NCI-H748 (cell line): ENCODE results near the gene MAN2A1.

Experiments
- DNase-seq: peaks from one replicate; lab custom pipeline; 2025; ENCODE audit not compliant: unreplicated experiment; lab: John Stamatoyannopoulos, UW

MAN2A1 gene

GRCh38 chr5:109704282-109704952 lies 14.7 kb downstream of the MAN2A1 start:
- no peak for DNase-seq

DNA sequence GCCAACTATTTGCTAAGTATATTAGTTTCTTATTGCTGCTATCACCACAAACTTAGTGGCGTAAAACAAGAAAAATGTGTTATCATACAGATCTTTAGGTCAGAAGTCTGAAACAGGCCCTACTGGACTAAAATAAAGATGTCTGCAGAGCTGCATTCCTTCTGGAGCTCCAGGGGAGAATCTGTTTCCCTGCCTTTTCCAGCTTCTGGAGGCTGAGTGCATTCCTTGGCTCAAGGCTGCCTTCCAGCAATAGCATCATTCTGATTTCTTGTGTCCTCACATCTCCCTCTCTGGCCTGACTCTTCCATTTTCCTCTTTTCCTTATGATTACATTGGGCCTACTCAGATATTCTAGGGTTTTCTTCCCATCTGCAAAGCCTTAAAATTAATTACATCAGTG lies 15.9 kb downstream of the MAN2A1 start:
- no peak for DNase-seq

DNA sequence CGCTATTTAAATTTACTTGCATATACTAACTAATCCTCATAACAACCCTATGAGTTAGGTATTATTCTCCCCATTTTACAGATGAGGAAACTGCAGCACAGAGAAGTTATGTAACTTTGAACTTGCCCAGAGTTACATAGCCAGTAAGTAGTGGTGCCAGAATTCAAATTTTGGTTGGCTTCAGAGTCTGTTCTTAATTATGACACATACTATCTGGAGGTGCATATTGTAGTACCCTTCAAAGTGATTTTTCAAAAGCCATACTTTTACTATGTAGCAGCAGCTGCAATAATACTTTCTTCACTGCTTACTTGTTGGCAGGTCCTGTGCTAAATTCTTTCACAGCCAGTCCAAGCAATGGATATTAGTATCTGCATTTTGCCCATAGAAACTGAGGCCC lies 16.4 kb downstream of the MAN2A1 start:
- no peak for DNase-seq

GRCh38 chr5:109707531-109707930 lies 17.8 kb downstream of the MAN2A1 start:
- no peak for DNase-seq

- no peak for DNase-seq
These were observed 19.1 kb downstream of the MAN2A1 start for GRCh38 chr5:109708813-109709212.

DNA sequence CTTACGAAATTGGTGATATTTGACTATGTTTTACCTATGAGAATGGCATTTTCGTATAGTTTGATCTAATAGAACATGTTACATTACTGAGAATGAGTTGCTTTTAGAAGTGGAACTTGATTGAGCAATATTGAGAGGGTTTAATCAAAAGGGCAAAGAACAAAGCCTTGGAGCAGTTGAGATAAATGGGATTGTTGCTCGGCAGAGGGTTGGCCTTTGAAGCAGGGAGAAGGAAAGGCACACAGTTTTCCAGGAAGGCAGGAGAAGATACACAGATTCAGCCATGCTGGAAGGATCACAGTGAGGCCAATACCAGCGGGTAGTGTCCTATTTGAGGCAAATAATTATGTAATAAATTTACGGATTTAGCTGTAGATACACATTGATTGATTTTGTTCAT lies 19.5 kb downstream of the MAN2A1 start:
- DNase-seq, result no peak

DNA sequence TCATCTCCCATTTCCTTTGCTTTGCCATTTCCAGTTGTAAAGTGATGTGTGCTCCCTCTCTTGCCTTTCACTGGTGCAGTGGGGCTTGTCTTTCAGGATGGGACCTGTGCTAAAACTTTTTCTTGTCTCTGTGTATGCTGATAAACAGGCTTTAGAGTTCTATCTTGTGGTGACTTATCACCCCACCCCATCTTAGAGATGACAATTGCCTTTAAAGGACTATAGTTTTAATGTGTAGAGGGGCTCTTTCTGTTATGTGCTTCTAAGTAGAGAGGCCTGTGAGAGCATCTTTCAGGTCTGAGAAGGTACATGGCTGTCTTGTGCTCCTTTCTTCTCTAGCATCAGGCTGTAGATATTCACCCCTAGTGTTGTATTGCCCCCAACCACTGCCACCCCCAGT lies 21.9 kb downstream of the MAN2A1 start:
- no peak for DNase-seq

- DNase-seq, result no peak
These were observed 23.7 kb downstream of the MAN2A1 start for GRCh38 chr5:109713453-109713852.

- DNase-seq, result no peak
These were observed 24.9 kb downstream of the MAN2A1 start for GRCh38 chr5:109714592-109714991.

DNA sequence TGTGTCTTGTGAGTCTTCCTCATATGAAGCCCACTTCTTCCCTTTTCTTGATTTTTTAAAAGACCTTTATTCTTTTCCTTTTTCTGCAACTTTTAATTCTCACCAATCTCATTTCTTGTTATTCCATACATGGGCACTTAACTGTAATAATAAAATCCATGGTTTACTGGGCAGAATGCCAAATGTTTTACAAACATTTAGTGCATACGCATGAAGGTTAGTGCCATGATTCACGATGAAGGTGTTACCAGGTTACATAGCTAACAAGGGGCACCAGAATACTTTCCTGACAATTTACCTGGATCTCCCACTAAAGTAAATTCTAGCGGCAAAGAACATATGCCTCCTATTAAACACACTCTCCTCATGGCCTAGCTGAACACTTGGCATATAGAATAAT lies 28.5 kb downstream of the MAN2A1 start:
- DNase-seq, result peak; percentile 23

GRCh38 chr5:109718632-109719031 lies 28.9 kb downstream of the MAN2A1 start:
- DNase-seq, result no peak

DNA sequence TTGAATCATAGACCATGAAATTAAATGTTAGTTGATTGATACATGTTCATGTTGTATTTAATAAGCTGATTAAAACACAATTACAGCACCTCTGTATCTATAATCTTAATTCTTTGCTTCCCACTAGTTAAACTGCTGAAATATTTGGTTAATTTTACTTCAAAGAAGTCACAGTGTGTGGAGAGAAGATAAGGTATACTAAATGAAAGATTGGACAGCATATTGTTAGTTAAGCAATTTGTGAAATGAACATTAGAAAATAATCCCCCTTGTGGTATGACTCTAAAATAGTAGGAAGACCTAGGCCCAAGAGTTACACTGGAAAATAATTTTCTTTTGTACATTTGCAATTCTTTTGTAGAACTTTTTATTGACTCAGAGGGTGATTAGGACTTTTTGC lies 30.3 kb downstream of the MAN2A1 start:
- no peak for DNase-seq

GRCh38 chr5:109721741-109722140 lies 32.0 kb downstream of the MAN2A1 start:
- DNase-seq, result no peak

DNA sequence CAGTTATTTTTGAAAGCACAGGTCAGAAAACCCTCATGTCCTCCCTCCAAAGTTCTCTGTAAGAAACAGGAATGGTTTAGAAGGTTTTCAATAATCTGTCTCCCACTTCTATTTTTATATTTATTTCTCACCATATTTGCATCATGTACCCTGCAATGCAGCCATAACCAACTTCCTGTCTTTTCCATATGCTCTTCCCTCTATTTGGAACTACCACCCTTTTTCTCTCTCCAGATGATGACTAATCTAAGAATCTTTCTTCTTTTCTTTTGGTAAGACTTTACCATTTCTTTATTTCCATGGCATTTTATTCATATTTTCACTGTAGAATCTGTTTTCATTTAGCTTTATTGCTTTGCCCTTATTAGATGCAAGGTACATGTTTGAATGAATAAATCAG lies 33.9 kb downstream of the MAN2A1 start:
- no peak for DNase-seq

- DNase-seq, result no peak
These were observed 35.4 kb downstream of the MAN2A1 start for GRCh38 chr5:109725135-109725534.

DNA sequence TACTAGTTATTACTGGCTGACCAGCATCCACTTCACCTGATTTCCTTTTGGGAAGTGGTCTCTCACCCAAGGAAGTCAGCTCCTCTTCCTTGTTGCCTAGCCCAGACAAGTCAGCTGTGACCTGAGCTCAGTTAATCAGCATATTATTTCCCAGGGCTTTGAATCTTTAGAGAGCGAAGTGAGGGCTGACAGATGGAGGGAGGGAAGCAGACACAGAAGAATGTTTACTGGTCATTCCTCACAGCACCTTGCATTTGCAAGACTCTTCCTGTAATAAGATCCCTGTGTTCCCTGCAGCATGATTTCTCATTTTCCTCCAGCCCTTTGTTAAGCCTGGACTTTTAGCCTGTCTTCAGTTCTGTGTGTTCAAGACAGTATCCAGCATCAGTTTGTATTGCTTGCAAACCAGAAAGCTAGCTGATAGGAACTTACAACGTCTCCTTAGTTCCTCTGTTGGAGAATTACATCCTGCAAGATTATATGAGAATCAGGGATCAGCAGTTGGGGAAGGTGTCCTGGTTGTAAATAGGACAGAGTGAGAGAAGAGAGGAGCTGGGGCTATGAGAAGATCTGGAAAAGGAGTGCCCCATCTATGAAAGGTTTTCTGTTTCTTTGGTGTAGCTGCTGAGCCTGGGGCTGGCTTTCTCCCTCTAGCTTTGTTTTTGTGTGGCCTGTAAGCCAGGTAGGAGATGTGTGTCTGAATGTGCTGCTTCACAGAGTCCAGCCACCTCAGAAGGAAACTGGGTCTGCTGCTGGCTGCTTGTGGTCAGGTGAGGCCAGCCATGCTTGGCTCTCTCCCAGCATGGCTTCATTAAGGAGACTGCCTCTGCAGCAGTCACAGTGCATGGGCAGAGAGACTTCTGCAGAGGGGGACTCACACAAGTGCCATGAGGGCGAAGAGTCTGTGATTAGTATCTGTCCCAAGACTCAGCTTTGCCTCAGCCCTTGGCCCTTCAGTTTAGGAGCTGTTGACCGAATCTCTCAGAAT lies 50.3 kb downstream of the MAN2A1 start:
- no peak for DNase-seq

GRCh38 chr5:109740966-109741365 lies 51.2 kb downstream of the MAN2A1 start:
- DNase-seq, result no peak

- DNase-seq, result no peak
These were observed 51.7 kb downstream of the MAN2A1 start for GRCh38 chr5:109741390-109741789.

- no peak for DNase-seq
These were observed 53.4 kb downstream of the MAN2A1 start for GRCh38 chr5:109743041-109743531.

- DNase-seq, result no peak
These were observed 54.1 kb downstream of the MAN2A1 start for GRCh38 chr5:109743770-109744212.

DNA sequence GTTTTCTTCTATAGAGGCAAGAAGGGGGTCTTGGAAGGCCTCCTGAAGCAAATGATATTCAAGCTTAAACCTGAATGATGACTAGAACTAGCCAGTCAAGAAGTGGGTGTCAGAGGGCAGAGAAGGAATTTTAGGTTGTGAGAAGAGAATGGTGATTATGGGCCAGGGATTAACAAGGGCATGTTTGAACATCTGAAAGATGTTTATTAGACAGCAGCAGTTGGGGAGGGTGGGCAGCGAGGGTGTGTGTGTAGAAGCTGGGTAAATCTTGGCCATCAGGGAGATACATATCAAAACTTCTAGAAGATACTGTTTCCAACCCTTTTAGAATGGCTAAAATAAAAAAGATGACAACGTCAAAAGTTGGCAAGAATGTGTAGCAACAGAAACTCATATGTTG lies 54.5 kb downstream of the MAN2A1 start:
- DNase-seq, result no peak

DNA sequence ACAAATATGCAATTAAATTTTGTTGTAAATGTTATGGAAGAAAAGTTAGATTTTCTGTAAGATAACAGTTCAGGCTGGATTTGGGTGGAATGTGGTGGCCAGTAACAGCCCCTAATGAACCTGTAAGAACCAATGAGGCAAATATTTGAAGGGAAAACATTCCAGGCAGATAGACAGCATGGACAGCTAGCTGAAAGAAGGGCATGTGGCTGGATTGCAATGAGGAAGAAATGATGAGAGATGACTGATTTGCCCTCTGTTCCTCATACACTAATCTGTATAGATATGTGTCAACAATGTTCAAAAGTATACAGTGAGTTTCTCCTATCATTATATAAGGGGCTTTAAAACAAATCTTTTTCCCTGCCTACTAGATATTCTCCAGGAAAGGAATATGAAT lies 58.8 kb downstream of the MAN2A1 start:
- no peak for DNase-seq
